GM12875 (cell line): Measurements from ENCODE around the gene LAMC1.

Experiments used
- H3K4me3 ChIP-seq: one replicate; pipeline ENCODE4 v1.5.1; 2011; ENCODE audit warnings: low read depth, low read length, control low read depth
- TF ChIP-seq, protein P1 (sequence below): IDR thresholded peaks from 2 replicates; pipeline ENCODE4 v1.5.1; 2011; ENCODE audit warnings: low read depth, mild to moderate bottlenecking, control low read depth, inconsistent platforms, low read length, moderate library complexity, borderline replicate concordance; ENCODE audit not compliant: insufficient read depth

LAMC1 gene

DNA sequence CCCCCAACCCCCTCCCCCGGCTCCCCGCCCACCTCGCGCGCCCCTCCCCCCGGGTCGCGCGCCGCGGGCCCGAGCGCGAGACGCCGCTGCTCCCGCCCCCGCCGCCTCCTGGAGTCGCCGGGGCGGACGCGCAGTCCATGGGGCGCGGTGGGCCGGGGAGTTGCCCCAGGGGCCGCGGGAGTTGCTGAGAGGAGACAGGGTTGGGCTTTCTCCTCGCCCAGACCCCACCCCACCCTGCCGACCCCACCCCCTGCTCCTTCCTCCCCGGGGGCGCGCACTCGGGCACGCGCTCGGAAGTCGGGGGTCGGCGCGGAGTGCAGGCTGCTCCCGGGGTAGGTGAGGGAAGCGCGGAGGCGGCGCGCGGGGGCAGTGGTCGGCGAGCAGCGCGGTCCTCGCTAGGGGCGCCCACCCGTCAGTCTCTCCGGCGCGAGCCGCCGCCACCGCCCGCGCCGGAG, at the start of gene LAMC1:
Gene LAMC1, plus strand, starts transcription at position 275 of the 455 bp plus-strand sequence. CDS start 297 bp downstream, outside the sequence.
- H3K4me3 ChIP-seq: peak within 1 kb of the TSS; percentile 60
- TF ChIP-seq, protein P1, sequence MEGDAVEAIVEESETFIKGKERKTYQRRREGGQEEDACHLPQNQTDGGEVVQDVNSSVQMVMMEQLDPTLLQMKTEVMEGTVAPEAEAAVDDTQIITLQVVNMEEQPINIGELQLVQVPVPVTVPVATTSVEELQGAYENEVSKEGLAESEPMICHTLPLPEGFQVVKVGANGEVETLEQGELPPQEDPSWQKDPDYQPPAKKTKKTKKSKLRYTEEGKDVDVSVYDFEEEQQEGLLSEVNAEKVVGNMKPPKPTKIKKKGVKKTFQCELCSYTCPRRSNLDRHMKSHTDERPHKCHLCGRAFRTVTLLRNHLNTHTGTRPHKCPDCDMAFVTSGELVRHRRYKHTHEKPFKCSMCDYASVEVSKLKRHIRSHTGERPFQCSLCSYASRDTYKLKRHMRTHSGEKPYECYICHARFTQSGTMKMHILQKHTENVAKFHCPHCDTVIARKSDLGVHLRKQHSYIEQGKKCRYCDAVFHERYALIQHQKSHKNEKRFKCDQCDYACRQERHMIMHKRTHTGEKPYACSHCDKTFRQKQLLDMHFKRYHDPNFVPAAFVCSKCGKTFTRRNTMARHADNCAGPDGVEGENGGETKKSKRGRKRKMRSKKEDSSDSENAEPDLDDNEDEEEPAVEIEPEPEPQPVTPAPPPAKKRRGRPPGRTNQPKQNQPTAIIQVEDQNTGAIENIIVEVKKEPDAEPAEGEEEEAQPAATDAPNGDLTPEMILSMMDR: no peak

DNA sequence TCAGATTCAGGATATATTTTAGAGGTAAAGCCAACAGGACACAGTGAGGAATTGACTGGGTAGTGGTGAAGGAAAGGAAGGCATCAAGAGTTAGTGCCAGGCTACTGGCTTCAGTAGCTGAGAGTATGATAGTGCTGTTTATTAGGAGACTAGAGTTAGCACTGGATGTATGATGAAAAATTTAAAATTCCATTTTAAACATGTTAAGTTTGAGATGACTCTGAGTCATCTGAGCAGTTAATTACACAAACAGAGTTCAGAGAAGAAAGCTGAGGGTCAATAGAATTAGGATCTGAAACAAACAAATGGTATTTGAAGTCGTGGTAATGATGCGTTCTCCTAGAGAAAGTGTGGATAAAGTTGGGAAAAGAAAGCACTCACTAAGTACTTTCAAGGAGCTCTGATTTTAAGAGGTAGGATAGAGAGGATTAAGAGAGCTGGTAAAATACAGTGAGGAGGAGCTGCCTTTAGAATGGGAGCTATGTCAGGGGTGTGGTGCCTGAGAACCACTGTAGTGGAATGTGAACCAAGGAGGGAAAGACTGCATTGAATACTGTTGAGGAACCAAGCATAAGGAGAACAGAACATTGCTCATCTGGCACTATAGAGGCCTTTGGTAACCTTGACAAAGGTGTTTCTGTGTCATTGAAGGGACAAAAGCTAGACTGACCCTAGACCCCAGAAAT, 48.6 kb upstream of the LAMC1 start:
- TF ChIP-seq, protein P1: no peak
- no peak overlapping the region for H3K4me3 ChIP-seq

DNA sequence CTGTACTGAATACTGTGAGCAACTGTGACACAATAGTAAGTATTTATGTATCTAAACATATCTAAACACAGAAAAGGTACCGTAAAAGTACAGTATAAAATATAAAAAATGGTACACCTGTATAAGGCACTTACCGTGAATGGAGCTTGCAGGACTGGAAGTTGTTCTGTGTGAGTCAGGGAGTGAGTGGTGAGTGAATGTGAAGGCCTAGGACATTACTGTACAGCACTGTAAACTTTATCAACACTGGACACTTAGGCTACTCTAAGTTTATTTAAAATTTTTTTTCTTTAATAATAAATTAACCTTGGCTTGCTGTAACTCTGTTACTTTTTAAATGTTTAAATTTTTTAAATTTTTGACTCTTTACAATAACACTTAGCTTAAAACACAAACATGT, 45.7 kb upstream of the LAMC1 start:
- TF ChIP-seq, protein P1: no peak
- no peak overlapping the region for H3K4me3 ChIP-seq

DNA sequence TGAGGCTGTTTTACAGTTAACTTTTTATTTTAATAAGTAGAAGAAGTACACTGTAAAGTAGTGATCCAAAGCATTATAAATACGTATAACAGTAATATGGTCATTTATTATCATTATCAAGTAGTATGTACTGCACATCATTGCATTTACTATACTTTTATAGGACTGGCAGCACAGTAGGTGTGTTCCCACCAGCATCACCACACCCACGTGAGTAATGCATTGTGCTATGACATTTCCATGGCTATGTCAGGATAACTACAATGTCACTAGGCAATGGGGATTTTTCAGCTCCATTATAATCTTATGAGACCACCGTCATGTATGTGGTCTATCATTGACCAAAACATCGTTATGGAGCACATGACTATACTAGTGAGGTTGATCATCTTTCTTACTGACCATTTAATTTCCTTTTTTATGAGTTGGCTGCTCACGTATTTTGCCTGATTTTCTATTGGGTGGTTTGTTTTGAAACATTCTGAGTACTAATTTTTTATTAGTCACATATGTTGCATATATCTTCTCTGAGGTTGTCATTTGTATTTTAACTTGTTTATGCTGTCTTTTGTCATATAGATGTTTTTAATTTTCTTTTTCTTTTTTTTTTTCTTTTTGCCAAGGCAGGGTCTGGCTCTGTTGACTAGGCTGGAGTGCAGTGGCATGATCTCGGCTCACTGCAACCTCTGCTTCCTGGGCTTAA, 44.9 kb upstream of the LAMC1 start:
- TF ChIP-seq, protein P1: no peak

DNA sequence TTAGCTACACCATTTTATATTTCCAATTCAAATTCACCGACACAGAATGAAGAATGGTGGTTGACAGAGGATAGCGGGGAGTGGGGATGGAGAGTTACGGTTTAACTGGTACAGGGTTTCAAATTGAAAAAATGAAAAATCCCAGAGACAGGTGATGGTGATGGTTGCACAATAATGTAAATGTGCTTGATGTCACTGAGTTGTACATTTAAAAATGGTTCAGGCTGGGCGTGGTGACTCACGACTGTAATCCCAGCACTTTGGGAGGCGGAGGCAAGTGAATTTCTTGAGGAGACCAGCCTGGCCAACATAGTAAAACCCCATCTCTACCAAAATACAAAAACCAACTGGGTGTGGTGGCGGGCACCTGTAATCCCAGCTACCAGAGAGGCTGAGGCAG, 39.1 kb upstream of the LAMC1 start:
- TF ChIP-seq, protein P1: no peak
- H3K4me3 ChIP-seq: no peak overlapping the region

More for the DNA sequence above, 44.9 kb upstream of the LAMC1 start:
- H3K4me3 ChIP-seq: no peak overlapping the region

DNA sequence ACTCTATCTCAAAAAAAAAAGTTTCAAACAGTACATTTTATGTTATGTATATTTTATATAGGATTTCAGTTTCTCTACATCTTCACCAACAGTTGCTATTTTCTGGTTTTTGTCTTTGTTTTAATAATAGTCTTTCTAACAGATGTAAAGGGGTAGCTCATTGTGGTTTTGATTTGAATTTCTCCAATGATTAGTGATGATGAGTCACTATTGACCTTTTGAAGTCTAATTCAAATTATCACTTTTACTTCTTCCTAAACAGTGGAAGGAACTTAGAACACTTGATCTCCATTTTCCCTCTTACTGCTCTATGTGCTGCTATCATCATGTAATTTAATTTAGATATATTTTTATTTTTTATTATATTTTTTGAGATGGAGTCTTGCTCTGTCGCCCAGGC, 38.6 kb upstream of the LAMC1 start:
- TF ChIP-seq, protein P1: no peak
- no peak overlapping the region for H3K4me3 ChIP-seq

DNA sequence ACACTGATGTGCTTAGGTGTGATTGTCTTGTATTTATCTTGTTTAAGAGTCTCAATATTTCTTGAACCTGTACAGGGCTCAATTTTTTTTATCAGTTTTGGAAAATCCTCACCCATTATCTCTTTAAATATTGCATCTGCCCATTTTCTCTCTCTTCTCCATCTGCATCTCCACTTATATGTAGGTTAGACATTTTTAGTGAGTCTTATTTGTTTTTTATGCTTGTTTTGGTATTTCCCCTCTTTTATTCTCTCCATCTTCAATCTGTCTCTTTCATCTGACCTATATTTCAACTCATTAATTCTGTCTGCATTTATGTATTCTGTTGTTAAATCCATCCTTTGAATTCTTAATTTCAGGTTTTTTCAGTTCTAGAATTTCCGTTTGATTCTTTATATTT, 37.3 kb upstream of the LAMC1 start:
- TF ChIP-seq, protein P1: no peak

More for the DNA sequence above, 37.3 kb upstream of the LAMC1 start:
- no peak overlapping the region for H3K4me3 ChIP-seq
